ENCODE measurements around the gene GLYR1.

DNA sequence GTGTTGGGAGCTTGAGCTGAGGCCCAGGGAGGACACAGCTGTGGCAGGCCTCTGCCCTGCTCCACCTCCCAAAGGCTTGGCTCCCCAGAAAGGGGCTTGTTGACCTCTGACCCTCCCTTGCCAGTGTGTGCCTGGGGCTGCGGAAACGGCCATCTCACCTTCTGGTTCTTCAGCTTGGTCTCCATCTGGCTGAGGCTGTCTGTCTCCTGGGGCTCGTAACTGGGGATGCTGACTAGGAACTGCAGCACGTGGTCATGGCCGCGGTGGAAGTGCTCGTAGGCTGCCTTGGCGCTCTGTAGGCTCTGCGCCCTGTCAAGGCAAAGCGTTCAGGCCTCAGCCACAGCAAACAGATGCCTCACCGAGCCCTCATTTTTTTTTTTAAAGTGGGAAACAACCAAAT is 42.9 kb upstream of the GLYR1 start:
- TF ChIP-seq, protein P1, sequence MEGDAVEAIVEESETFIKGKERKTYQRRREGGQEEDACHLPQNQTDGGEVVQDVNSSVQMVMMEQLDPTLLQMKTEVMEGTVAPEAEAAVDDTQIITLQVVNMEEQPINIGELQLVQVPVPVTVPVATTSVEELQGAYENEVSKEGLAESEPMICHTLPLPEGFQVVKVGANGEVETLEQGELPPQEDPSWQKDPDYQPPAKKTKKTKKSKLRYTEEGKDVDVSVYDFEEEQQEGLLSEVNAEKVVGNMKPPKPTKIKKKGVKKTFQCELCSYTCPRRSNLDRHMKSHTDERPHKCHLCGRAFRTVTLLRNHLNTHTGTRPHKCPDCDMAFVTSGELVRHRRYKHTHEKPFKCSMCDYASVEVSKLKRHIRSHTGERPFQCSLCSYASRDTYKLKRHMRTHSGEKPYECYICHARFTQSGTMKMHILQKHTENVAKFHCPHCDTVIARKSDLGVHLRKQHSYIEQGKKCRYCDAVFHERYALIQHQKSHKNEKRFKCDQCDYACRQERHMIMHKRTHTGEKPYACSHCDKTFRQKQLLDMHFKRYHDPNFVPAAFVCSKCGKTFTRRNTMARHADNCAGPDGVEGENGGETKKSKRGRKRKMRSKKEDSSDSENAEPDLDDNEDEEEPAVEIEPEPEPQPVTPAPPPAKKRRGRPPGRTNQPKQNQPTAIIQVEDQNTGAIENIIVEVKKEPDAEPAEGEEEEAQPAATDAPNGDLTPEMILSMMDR (IDR thresholded peaks at IDR 0.05; ENCODE audit: low read length), result no peak
- TF ChIP-seq EZH2 (optimal IDR thresholded peaks at IDR 0.05; ENCODE audit: low read depth, low read length), result no peak

Data from MM.1S (cell line).